Stimulated activated CD4-positive, alpha-beta T cell treated with anti-CD3 and anti-CD28 coated beads, Interleukin-4, amount 100 ng/mL, for 4 hours (primary cell): ENCODE measurements around the gene SDC3.

Experiments used
- DNase-seq, 2 experiments: peaks; one replicate each; pipeline ENCODE4 v3.0.0-alpha.2; 2020

Gene SDC3

GRCh38 chr1:30903343-30904034 is 5.1 kb downstream of the SDC3 start:
- no peak for DNase-seq

- no peak for DNase-seq
These were observed 5.8 kb downstream of the SDC3 start for GRCh38 chr1:30902593-30903290.

- DNase-seq, result no peak
These were observed 6.6 kb downstream of the SDC3 start for GRCh38 chr1:30901798-30902581.

- DNase-seq, result no peak
These were observed 7.5 kb downstream of the SDC3 start for GRCh38 chr1:30900931-30901560.

- DNase-seq, result no peak
These were observed 8.1 kb downstream of the SDC3 start for GRCh38 chr1:30900486-30900885.

- DNase-seq, result no peak
These were observed 8.8 kb downstream of the SDC3 start for GRCh38 chr1:30899577-30900389.

- no peak for DNase-seq
These were observed 10.3 kb downstream of the SDC3 start for GRCh38 chr1:30898031-30898815.

- no peak for DNase-seq
These were observed 11.7 kb downstream of the SDC3 start for GRCh38 chr1:30896905-30897304.

GRCh38 chr1:30895944-30896660 is 12.5 kb downstream of the SDC3 start:
- DNase-seq, result no peak

GRCh38 chr1:30895382-30895943 is 13.1 kb downstream of the SDC3 start:
- no peak for DNase-seq

GRCh38 chr1:30894508-30894973 is 14.0 kb downstream of the SDC3 start:
- DNase-seq, result no peak

GRCh38 chr1:30893776-30894507 is 14.6 kb downstream of the SDC3 start:
- DNase-seq, result no peak

GRCh38 chr1:30892671-30893073 is 15.9 kb downstream of the SDC3 start:
- no peak for DNase-seq

- DNase-seq, result no peak
These were observed 17.4 kb downstream of the SDC3 start for GRCh38 chr1:30891227-30891552.

- no peak for DNase-seq
These were observed 17.9 kb downstream of the SDC3 start for GRCh38 chr1:30890502-30891226.

GRCh38 chr1:30889511-30889910 is 19.0 kb downstream of the SDC3 start:
- DNase-seq, result no peak

GRCh38 chr1:30888975-30889374 is 19.6 kb downstream of the SDC3 start:
- DNase-seq, result no peak

- no peak for DNase-seq
These were observed 20.2 kb downstream of the SDC3 start for GRCh38 chr1:30888391-30888790.
